HL-60/S4 (cell line): ENCODE results near the gene SYNE3.

ENCODE experiments used
- in situ Hi-C: fragments of 300-500 bp; cut with MboI; formaldehyde crosslinking; loops from 2 replicates; pipeline ENCODE4 v1.14.3; 2022; ENCODE audit warnings: low sequenced_read_pairs

Gene SYNE3

DNA sequence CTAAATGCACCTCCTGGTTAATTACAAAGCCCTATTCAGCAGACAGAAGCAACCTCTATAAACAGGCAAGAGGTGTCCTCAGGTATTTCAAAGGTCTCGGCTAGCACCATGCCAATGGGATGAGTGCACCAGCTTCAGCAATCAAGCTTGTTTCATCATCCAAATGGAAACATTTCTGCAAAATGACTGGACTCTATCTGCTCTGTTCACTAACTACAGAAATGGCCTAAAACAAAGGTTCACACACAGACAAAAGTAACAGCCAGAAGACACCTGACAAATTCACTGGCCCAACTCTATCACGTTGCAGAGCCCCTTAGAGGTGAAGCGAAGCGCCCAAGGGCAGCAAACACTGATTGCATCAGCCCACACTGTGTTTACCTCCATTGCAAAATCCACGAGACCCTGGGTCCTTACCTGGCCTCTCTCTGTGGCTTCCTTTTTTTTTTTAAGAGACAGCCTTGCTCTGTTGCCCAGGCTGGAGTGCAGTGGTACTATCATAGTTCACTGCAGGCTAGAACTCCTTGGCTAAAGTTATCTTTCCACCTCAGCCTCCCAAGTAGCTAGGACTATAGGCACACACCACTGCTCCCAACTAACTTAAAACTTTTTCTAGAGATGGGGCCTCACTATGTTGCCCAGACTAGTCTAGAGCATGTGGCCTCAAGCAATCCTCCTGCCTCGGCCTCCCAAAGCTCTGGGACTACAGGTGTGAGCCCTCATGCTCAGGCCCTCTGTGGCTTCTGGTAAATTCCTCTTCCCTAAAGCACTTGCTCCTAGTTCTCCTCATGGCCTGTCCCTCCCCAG lies 8.5 kb upstream of the SYNE3 start:
- in situ Hi-C loops = loop anchor here (25.0 kb wide), 1 partner anchor 1563 kb away; no protein-coding TSS in a partner anchor

DNA sequence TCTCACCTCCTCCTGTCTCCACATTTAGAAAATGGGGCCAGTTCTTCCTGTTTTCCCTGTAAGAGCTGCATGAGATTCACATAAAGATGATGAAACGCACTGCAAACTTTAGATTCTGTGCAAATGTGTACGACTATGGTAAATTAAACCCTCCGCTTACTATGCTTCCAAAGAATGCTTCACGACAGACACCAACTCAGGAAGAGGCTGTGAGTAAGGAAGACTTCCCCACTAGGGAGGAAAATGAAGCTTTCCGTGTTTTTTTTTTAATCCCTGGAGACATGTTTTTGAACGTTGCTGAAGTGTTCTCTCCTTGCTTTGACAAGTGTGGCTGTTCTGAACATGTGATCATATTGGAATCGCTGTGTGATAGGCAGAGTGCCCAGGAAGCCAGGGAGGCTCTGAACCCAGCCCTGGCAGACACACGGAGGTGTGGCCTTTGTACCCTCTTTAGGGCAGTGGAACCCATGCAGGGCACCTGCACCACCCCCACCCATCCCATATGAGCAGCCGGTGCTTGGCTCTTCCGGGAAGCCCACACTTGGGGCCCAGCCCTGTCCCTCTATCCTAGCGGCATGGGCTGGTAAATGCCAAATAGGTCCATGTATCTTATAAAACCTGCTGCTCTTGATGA lies 7.5 kb upstream of the SYNE3 start:
- in situ Hi-C loops = loop anchor here (25.0 kb wide), 1 partner anchor 1562 kb away; no protein-coding TSS in a partner anchor

DNA sequence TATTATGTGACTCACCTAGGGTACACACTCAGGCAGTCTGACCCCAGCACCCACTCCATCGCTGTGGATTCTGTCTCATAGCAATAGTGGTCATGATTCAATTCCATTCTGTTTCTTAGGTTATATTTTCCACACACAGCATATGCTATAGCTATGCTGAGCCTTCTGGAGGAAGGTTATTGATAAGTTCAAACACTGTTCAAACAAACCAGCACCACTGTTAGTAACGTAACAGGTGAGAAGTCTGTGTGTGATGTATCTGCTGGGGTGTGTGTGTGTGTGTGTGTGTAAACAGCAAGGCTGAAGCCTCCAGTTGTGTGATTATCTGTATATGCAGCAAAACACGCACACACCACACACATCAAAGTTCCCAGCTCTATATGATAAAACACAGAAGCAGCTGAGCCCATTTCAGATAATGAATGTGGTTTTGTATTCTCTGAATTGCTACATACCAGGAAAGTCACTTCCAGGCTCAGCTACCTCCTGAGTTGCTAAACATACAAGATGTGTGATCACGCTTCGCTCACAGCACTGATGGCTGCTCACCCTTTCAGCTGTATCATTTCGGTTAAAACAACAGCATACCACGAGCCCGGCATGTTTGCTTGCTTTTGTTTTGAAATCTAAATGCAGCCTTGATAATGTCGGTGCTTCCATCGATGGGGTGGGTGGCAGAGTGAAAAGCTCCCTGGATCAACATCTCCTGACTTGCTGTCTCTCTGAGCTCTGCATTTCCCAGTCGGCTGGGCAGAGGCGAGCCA lies 6.8 kb upstream of the SYNE3 start:
- in situ Hi-C loops = loop anchor here (25.0 kb wide), 1 partner anchor 1561 kb away; no protein-coding TSS in a partner anchor

DNA sequence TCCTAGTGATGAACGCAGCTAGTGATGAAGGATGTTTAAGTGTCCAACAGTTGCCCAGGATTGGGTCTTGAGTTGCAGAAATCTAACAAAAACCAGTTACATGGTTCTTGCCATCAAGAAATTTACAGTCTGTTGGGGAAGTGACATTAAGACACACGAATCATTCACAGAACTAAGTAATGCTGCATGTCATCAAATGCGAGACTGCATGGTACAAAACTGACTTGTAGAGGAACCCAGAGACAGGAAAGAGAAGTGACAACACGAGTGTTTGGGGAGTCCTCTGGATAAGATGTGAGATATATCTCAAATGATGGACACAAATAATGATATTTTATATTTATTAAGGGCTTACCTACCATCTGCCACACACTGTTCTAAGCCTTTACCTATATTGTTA lies 6.1 kb upstream of the SYNE3 start:
- in situ Hi-C loops = loop anchor here (25.0 kb wide), 1 partner anchor 1560 kb away; no protein-coding TSS in a partner anchor

DNA sequence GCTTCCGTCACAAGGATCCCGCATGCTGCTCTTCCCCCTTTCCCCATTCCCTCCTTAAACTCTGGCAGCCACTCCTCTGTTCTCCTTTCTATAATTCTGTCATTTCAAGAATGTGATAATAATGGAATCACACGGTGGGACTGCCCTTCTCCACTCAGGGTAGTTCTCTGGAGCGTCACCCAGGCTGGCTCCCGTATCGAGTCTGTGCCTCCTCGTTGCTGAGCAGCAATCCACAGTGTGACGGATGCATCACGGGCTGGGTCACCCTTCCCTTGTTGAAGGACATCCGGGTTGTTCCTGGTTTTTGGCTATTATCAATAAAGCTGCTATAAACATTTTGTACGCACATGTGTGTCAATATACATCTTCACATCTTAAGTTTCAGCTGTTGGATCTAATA lies 5.7 kb upstream of the SYNE3 start:
- in situ Hi-C loops = loop anchor here (25.0 kb wide), 1 partner anchor 1560 kb away; no protein-coding TSS in a partner anchor

DNA sequence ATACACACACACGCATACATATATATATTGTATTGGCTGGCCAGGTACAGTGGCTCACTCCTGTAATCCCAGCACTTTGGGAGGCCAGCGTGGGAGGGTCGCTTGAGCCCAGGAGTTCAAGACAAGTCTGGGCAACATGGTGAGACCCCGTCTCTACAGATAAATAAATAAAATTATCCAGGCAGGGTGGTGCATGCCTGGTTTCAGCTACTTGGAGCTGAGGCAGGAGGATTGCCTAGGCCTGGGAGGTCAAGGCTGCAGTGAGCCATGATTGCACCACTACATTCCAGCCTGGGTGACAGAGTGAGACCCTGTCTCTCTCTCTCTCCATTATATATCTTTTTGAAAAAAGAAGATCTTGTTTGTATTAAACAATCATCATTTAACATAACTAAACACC lies 4.6 kb upstream of the SYNE3 start:
- in situ Hi-C loops = loop anchor here (25.0 kb wide), 1 partner anchor 1559 kb away; no protein-coding TSS in a partner anchor

DNA sequence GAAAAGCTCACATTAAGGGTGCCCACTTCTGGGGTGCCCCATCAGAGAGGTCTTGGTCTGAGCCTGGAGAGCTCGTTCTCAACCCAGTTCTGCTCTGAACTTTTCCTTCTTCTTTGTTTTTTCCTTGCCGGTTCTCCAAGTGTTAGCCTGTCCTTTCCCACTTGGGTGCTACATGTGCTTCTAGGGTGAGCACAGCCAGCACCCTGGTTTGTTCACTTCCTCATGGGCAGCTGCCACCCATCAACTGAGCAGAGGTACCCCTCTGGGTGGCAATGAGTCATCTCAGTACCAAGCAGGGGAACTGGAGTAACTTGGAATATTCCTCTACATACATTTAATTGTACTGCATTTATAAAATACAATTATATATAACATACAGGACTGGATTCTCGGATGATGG lies 3.9 kb upstream of the SYNE3 start:
- in situ Hi-C loops = loop anchor here (25.0 kb wide), 1 partner anchor 1558 kb away; no protein-coding TSS in a partner anchor

DNA sequence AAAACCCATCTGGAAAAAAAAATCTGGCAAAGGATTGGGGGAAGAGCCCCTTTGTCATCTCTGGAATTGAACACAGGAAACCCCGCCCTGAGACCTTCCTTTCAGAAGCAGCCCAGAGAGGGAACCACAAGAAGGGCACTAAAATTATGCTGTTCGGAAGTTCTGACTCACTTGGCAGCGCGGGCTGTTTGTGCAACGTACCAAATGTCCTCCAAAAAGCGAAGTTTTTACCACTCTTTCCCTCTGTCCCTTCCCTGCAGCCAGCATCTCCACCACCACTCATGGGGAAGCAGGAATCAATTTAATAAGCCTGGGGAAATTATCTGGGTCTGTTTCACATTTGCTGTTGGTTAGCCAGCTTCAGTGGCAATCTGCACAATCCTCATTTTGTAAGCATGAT lies 3.2 kb upstream of the SYNE3 start:
- in situ Hi-C loops = loop anchor here (25.0 kb wide), 1 partner anchor 1557 kb away; no protein-coding TSS in a partner anchor

DNA sequence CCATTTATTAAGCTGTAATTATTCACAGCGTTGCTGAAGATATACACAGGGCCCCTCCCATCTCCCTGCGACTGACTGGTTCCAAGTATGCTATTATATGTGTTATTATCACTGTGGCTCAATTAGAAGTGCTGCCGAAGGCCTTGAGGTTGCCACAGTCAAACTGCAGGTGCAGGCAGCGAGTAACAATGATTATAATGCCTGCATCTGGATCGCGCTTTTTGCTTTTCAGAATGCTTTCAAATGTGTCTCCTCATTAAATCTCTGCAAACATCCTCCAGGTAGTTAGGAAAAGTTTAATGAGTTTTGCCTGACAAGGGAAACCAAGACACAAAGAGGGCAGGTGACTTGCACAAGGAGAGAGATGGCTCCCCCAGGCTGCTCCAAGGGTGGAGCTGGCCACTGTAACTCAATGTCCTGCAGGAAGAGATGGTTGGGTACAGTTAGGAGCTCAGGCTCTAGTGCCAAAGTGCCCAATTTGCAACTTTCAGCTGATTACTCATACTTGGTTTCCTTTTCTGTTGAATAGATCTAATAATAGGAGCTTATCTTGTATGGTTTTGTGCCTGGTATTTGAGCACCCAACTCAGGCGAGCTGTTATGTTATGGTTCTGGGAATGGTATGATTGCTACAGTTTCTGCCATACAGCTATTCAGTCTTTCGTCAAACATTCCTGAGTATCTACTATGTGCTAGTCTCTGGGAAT lies 1.7 kb upstream of the SYNE3 start:
- in situ Hi-C loops = loop anchor here (25.0 kb wide), 1 partner anchor 1556 kb away; no protein-coding TSS in a partner anchor

DNA sequence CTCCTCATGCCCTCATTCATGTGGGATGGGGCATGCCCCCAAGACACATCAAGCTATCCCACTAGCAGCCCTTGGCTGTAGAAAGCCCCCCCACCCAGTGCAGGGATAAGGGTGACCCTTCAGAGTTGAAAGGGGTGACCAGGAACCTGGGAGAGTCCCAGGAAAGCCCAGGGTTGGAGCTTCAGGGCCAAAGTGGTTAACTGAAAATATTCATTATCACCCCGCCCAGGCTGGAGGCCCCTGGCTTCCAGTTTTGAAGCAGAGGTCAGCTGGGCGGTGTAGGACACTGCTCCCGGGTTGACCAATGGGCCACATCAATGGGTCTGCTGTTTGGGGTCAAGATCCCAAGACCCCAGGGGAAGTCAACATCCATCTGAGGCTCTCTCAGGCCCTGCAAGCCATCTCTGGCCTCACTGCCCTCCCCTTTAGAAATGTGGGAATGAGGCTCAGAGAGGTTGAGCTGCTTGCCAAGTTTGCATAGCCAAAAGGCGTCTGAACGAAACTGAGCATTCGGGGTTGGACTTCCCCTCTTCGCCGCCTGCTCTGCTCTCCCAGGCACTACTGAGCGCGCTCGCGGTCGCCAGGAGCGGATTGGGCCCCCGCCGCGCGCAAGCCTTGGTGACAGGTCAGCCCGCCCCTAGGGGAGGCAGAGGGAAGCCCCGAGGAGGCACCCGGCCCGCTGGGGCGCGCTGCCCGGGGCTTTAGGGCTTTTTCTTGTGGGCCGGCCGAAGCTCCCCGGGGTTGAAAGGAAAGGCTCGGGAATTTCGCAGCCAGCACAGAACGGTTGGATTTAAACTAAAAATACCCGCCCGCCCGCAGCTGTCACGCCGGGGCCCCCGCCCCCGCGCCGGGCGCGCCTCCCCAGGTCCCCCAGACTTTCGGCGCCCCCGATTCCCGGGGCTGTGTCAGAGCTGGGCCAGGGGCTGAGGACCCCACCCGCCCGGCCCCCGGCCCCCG lies 576 bp downstream of the SYNE3 start:
- in situ Hi-C loops = loop anchor here (25.0 kb wide), 1 partner anchor 1554 kb away; no protein-coding TSS in a partner anchor

DNA sequence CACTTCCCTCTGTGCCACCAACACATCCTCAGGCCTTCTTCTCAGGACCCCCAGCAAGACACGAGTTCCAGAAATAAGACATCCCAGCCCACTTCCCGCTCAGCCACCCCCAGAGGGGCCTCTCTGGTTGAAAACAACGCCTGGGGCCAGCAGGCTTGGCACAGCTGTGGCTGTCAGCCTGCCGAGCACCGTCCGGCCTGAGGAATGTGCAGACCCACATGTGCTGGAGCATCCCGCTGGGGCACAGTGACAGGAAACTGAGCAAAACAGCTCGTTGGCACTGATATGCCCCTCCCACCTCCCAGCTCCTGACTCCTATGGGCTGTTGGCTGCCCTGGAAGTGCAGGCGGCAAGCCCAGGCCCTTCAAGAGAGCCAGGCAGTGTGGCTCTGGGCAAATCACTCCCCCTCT lies 1.4 kb downstream of the SYNE3 start:
- in situ Hi-C loops = loop anchor here (25.0 kb wide), 1 partner anchor 1553 kb away; no protein-coding TSS in a partner anchor

DNA sequence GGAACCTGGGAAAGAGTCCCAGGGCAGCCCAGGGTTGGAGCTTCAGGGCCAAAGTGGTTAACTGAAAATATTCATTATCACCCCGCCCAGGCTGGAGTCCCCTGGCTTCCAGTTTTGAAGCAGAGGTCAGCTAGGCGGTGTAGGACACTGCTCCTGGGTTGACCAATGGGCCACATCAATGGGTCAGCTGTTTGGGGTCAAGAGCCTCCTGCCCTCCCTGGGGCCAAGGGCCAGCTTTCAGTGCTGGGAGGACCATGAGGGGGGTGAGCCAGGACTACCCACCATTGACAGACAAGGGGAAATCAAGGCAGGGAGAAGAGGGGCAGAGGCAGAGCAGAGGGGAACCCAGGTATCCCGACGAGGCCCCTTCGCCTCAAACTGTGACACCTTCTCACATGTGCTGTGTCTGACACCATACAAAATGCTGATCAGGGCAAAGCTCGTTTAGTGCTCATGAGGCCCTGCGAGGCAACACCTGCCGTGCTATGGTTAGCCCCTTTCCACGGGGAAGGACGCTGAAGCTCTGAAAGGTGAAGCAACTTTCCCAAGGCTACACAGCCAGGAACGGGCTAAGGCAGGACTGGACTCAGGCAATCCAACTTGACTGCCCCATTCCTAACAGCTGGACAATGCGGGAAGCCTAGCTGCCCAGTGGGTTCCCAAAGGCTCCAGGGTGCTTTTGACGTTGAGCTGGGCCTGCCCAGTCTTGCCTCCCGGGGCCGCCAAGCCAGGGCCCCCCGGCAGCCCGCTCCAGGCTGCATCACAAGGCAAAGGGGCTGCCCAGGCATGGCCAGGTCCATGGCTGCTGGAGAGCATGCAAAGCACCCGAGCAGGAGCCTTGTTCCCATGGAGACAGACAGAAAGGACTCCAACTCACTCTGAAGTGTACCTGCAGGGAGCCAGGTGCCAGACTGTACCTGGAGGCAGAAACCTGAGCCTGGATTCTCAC lies 2.0 kb downstream of the SYNE3 start:
- in situ Hi-C loops = loop anchor here (25.0 kb wide), 1 partner anchor 1552 kb away; no protein-coding TSS in a partner anchor

DNA sequence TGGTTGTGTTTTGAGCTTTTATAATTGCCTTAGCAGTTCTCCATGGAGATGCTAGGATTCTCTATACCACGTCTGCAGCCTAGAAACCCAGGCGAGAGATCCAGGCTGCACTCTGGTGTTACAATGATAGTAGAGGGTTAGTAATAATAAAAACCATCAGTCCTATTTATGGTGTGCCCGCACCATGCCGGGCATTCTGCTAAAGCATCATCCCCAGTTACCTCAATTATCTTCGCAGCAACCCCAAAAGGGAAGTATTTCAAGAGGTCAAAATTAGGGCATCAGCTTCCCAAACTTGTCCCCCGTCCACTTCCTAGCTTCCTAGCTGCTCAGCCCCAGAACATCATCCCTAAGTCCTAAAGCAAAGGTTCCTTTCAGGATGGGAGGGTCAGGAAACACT lies 3.2 kb downstream of the SYNE3 start:
- in situ Hi-C loops = loop anchor here (25.0 kb wide), 1 partner anchor 1551 kb away; no protein-coding TSS in a partner anchor

DNA sequence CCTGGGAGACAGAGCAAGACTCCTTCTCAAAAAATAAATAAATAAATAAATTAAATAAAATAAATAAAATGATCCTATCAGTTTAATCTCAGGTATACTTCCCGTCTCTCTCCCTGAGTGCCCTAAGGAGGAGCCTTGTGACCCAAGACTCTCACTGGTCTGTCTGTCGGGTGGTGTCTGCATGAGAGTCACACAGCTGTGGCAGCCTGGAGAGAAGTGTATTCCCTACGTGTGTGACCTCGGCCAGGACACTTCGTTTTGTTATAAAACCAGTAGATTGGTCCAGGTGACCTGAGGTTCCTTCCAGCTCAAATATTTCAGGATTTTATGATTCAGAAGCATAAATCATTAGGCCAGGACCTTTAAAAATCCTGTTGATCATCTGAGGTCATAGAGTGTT lies 4.8 kb downstream of the SYNE3 start:
- in situ Hi-C loops = loop anchor here (25.0 kb wide), 1 partner anchor 1549 kb away; no protein-coding TSS in a partner anchor

DNA sequence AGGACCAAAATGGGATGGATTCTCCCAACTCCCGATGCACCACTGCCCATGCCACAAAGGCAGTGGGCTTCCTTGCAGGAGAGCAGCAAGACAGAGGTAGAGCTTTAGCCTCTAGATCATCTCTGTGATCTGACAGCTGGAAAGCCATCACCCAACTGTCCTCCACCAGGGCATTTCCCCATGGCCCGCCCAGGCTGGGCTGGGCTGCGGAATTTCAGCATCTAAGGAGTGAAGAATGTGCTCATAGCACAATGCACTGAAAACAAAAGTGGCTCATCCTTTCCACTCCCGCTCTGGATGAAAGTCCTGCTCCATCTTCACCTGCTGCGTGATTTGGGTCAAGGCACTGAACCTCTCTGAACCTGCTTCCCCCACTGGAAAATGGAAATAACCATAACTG lies 5.6 kb downstream of the SYNE3 start:
- in situ Hi-C loops = loop anchor here (25.0 kb wide), 1 partner anchor 1549 kb away; no protein-coding TSS in a partner anchor

DNA sequence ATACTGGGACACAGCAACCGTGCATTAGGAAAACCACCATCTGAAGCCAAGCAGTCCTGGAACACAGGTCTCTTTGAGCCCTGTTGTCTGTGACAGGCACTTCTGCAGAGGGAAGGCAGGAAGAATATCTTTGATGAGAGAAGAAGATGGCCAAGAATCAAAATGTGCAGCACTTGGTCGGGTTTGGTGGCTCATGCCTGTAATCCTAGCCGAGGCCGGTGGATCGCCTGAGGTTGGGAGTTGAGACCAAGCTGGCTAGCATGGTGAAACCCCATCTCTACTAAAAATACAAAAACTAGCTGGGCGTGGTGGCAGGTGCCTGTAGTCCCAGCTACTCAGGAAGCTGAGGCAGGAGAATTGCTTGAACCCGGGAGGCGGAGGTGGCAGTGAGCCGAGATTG lies 6.1 kb downstream of the SYNE3 start:
- in situ Hi-C loops = loop anchor here (25.0 kb wide), 1 partner anchor 1548 kb away; no protein-coding TSS in a partner anchor

DNA sequence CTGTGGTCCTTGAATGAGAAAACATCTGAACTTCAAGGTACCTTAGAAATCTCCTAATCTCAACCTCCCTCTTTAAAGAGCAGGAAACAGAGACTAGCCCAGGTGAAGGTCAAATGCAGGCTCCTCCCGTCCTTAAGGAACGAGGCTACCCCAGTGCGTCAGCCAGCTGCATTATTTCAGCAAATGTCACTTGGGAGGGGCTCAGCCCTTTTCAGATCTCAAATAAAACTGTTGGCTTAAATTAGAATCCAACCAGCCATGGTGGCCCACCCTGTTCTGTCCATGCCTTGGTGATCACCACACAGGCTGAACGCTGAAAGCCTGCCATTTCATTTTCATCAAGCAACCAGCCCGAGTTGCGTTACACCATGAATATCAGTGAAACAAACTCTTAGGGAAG lies 7.0 kb downstream of the SYNE3 start:
- in situ Hi-C loops = loop anchor here (25.0 kb wide), 1 partner anchor 1547 kb away; no protein-coding TSS in a partner anchor

DNA sequence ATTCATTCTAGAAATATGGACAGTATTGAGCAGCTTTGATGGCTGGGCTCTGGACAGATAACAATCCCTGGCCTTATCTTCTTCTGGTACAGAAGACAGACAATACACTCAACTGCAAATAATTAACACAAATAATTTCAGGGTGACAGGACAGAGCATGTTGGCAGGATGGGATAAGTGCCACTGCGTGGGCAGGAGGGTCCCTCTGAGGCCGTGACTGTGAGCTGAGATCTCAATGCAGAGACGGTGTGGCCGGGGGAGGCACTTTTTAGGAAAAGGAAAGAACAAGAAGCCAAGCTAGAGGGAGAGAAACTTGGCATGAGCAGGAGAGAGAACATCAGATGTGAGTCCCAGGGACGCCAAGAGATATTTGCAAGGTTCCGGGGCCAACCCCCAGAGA lies 8.1 kb downstream of the SYNE3 start:
- in situ Hi-C loops = loop anchor here (25.0 kb wide), 1 partner anchor 1546 kb away; no protein-coding TSS in a partner anchor
